ENCODE results near the gene VAV3. TPM values are rescaled to one million over a fixed set of nuclear protein-coding genes. Genes with fewer than 3 reads are reported as not detected.
"Not testable (repeated sequence)": the region's sequence is repeated elsewhere in the genome, so short reads cannot be mapped to it uniquely, and the experiment has no call there.

VAV3 gene
- total and polyA plus RNA-seq, 5 experiments from 2014 or later, result 2.2 to 13.1 (median 2.9) TPM

DNA sequence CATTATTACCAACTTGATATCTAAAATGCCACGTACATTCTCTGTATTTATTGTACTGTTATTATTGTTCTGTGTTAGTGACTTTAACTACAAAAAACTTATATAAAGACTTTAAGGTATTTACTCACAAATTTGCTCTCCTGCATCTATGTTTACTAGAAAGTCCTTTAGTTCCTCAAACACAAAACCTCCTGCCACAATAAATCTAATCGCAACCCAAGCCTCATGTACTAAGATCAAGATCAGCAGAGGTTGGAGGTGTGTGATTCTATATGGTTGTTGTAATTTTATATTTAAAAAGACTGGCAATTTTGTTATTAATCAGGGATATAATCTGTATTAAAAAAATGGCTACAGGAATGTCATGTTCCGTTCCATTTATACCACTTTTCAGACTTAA lies 68.6 kb downstream of the VAV3 start:
- H3K4me1 Mint-ChIP-seq, result peaks cover 13 to 82% (median 46%) of the 10 kb centered on the region in 4 donors
- POLR2A ChIA-PET, result no interaction called here
- peaks cover 0 to 9% (median 0%) of the 10 kb centered on the region in 9 donors for H3K9me3 Mint-ChIP-seq
- ATAC-seq (no peak), DNase-seq (no peak)
- H3K27me3 Mint-ChIP-seq, result no peaks in the 10 kb centered on the region
- peak overlapping the region in 3 of 10 donors; percentile 8 to 50 (median 48) for H3K4me3 Mint-ChIP-seq
- H3K36me3 Mint-ChIP-seq, result peaks cover 0 to 4% (median 0%) of the 10 kb centered on the region in 3 donors
- H3K27ac Mint-ChIP-seq, result peak overlapping the region in 7 of 10 donors; percentile 23 to 92 (median 70)

DNA sequence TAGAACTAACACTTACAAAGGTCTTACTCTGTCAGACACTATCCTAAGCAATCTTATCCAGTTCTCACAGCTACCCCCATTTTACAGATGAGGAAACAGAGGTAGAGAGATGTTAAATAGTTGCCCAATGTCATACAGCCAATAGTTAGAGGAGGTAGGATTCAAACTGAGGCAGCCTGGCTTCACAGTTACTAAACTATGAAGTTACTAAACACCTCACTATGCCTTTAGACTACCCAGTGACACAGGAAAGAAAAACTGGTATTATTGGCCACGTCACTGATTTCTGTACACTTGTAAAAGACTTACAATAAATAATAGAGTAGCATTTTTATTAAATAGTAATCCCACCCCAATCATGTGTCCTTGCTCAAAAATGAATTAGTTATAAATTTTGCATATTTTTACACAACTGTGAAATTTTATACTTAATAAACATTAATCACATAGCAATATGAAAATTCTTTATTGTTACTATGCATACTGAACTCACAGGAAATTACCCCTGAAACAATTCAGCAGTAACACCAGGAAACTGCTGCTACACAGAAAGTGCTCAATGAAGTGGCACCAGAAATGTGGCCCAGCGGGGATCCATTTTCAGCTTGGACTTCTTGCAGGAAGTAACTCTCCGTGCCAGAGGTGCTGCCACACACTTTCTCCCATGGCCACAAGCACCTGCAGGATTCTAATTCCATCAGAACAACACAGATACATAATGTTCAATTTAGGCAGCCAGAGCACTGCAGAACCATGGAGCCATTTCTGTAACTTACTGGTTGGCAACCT lies 69.4 kb downstream of the VAV3 start:
- no peak for ATAC-seq
- Mint-ChIP-seq H3K36me3 (peaks cover 0 to 4% (median 0%) of the 10 kb centered on the region in 3 donors), H3K4me1 (peaks cover 13 to 77% (median 45%) of the 10 kb centered on the region in 4 donors), H3K27ac (peak overlapping the region; percentile 50 to 92 (median 70)), H3K4me3 (peak overlapping the region in 4 of 10 donors; percentile 2 to 63 (median 28)), H3K9me3 (peaks cover 0 to 9% (median 0%) of the 10 kb centered on the region in 9 donors), H3K27me3 (no peaks in the 10 kb centered on the region)
- POLR2A ChIA-PET, result no interaction called here
- DNase-seq, result peak in 1 of 10 donors; percentile 22

DNA sequence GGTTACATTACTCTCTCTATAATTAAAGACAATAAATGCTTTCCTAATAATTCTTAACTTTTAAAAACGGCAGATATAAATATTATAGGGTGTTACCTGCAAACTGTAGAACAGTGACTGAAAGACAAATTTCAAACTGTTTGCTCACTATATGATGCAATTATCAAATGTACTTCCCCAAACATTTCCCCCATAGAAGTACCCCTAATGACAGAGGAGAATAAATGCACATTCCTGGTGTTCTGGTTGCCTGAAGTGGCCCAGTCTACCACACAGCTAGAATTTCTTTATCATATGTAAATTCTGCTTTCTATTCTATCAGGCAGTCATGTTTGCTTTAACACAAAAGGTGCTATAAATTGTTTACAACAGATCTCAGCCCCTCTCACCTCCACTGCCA lies 70.4 kb downstream of the VAV3 start:
- H3K4me1 Mint-ChIP-seq, result peaks cover 8 to 73% (median 35%) of the 10 kb centered on the region in 4 donors

DNA sequence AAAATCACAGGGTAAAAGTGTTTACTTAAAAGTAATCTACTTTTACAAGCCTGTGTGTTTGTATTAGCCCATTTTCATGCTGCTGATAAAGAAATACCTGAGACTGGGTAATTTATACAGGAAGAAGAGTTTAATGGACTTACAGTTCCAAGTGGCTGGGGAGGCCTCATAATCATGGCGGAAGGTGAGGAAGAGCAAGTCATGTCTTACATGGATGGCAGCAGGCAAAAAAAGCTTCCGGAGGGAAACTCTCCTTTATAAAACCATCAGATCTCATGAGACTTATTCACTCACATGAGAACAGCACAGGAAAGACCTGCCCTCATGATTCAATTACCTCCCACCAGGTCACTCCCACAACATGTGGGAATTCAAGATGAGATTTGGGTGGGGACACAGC lies 71.6 kb downstream of the VAV3 start:
- DNase-seq, H3K9me3 Mint-ChIP-seq, ATAC-seq, H3K4me3 Mint-ChIP-seq, H3K36me3 Mint-ChIP-seq, POLR2A ChIA-PET, H3K27me3 Mint-ChIP-seq: not testable (repeated sequence)
- H3K4me1 Mint-ChIP-seq, result peaks cover 5 to 70% (median 29%) of the 10 kb centered on the region in 4 donors
- peak overlapping the region in 1 of 10 donors; percentile 74 for H3K27ac Mint-ChIP-seq

More for the DNA sequence above, 70.4 kb downstream of the VAV3 start:
- H3K4me3 Mint-ChIP-seq, result no peak overlapping the region
- peaks cover 0 to 4% (median 0%) of the 10 kb centered on the region in 3 donors for H3K36me3 Mint-ChIP-seq
- H3K27me3 Mint-ChIP-seq, result no peaks in the 10 kb centered on the region
- peaks cover 0 to 9% (median 0%) of the 10 kb centered on the region in 9 donors for H3K9me3 Mint-ChIP-seq
- DNase-seq (no peak), ATAC-seq (no peak)
- H3K27ac Mint-ChIP-seq, result peak overlapping the region in 6 of 10 donors; percentile 15 to 74 (median 26)
- POLR2A ChIA-PET, result no interaction called here

DNA sequence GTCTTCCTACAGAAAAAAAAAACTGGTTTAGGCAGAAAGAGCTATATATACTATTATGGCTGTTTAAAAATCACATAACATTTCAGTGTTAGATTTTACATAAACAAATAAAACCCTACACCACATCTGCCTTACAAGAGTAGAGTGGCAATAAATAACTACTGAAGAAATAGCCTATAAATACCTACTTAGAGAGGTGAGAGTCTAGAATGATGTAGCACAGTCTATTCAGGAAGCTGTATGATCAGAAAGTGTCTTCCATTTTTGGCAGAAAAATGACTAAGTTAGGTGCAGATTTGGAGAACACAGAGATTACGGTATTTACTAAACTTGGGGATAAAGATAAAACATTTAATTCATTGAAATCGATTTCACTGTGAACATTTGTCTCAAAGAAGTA lies 75.5 kb downstream of the VAV3 start:
- H3K27ac Mint-ChIP-seq, result peak overlapping the region in 1 of 10 donors; percentile 1
- H3K36me3 Mint-ChIP-seq, result peaks cover 0 to 4% (median 0%) of the 10 kb centered on the region in 3 donors
- no peaks in the 10 kb centered on the region for H3K27me3 Mint-ChIP-seq
- ATAC-seq (no peak), DNase-seq (no peak)
- POLR2A ChIA-PET, result no interaction called here
- H3K9me3 Mint-ChIP-seq, result peaks cover 0 to 9% (median 0%) of the 10 kb centered on the region in 9 donors
- H3K4me1 Mint-ChIP-seq, result peaks cover 0 to 51% (median 4%) of the 10 kb centered on the region in 4 donors
- H3K4me3 Mint-ChIP-seq, result no peak overlapping the region

DNA sequence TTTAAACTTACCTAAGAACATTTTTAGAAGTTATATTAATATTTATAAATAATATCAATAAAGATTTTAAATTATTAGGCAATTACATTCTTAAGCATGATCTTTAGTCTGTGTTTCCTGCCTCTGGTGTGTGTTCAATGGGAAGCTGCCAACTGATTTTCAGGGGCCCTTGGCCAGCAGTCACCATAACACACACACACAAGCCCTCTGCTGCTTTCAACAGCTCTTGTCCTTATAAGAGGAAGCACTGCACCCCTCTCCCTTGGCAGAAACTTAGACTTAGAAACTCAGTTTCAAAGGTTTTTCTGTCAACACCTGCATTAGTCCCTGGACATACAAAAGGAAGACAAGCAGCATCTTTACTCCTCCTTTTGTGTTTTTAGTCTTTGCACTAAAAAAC lies 81.4 kb downstream of the VAV3 start:
- POLR2A ChIA-PET, result no interaction called here
- H3K27me3 Mint-ChIP-seq, result no peaks in the 10 kb centered on the region
- DNase-seq (no peak), ATAC-seq (no peak)
- no peaks in the 10 kb centered on the region for H3K9me3 Mint-ChIP-seq
- no peak overlapping the region for H3K27ac Mint-ChIP-seq
- H3K4me1 Mint-ChIP-seq, result peaks cover 5 to 54% (median 13%) of the 10 kb centered on the region in 4 donors
- no peak overlapping the region for H3K4me3 Mint-ChIP-seq
- H3K36me3 Mint-ChIP-seq, result peaks cover 0 to 3% (median 0%) of the 10 kb centered on the region in 3 donors

DNA sequence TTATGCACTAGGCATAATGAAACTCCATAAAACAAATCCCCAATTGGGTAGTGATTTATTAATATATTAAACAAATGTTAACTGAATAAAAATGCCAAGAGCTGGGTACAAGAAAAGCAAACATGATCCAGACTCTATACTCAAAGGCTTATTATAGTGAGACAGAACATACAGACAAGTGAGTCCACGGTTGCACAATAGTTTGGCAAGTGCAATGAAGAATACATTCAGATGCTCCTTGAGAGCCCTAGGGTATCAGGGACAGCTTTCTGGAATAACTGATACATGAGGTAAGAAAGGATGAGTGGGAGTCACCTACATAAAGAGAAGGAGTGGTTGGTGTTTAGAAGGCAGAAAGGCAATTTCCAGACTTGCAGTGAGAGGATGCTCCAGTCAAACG lies 85.1 kb downstream of the VAV3 start:
- POLR2A ChIA-PET, result no interaction called here
- no peak for DNase-seq
- Mint-ChIP-seq H3K9me3 (peaks cover 4 to 23% (median 12%) of the 10 kb centered on the region in 9 donors), H3K4me3 (no peak overlapping the region), H3K4me1 (peaks cover 13 to 67% (median 23%) of the 10 kb centered on the region in 4 donors), H3K27me3 (no peaks in the 10 kb centered on the region), H3K36me3 (peaks cover 0 to 19% (median 10%) of the 10 kb centered on the region in 3 donors), H3K27ac (peak overlapping the region in 1 of 10 donors; percentile 33)
- ATAC-seq, result no peak

DNA sequence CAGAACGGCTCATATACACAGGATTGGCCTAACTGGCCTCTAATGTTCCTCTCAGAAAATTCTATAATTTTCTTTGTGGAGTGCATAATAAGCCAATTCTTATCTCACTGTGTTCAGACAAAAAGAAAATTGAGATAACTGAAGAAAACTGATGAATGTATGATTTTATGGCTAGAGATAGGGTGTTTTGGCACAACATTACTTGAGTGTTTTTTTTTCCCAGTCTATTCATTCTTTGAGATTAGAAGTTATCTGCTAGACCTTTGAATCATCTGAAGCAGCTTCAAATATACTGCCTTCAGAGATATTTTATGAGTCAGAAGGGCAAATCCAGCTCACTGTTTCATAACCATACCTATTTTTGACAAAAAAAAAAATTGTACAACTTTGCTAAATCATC lies 85.6 kb downstream of the VAV3 start:
- ATAC-seq, result no peak
- no peaks in the 10 kb centered on the region for H3K27me3 Mint-ChIP-seq
- no peak overlapping the region for H3K4me3 Mint-ChIP-seq
- DNase-seq, result no peak
- H3K4me1 Mint-ChIP-seq, result peaks cover 13 to 71% (median 24%) of the 10 kb centered on the region in 4 donors
- H3K9me3 Mint-ChIP-seq, result peaks cover 4 to 23% (median 12%) of the 10 kb centered on the region in 9 donors
- POLR2A ChIA-PET, result no interaction called here
- H3K36me3 Mint-ChIP-seq, result peaks cover 0 to 19% (median 10%) of the 10 kb centered on the region in 3 donors
- H3K27ac Mint-ChIP-seq, result no peak overlapping the region

DNA sequence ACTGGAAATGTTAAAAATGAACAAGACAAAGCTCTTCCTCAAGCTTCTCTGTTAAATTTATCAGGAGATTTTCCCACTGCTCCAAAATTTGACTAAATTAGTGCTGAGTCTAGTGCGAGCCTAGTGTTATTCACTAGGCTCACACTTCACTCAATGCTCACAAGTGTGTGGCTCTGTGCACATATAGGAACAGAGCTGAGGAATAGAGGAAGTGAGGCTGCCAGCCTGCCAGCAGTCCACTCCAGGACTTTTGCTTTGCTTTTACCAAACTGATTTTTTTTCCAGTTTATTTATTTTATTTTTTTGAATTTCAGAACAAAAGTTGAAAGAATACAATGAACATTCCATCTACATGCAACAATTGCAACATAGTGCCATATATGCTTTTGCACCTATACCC lies 87.2 kb downstream of the VAV3 start:
- DNase-seq (no peak), ATAC-seq (no peak)
- POLR2A ChIA-PET, result no interaction called here
- Mint-ChIP-seq H3K9me3 (peaks cover 4 to 23% (median 12%) of the 10 kb centered on the region in 9 donors), H3K27ac (no peak overlapping the region), H3K27me3 (no peaks in the 10 kb centered on the region), H3K36me3 (peaks cover 2 to 19% (median 14%) of the 10 kb centered on the region in 3 donors), H3K4me3 (no peak overlapping the region), H3K4me1 (peaks cover 15 to 76% (median 24%) of the 10 kb centered on the region in 4 donors)

DNA sequence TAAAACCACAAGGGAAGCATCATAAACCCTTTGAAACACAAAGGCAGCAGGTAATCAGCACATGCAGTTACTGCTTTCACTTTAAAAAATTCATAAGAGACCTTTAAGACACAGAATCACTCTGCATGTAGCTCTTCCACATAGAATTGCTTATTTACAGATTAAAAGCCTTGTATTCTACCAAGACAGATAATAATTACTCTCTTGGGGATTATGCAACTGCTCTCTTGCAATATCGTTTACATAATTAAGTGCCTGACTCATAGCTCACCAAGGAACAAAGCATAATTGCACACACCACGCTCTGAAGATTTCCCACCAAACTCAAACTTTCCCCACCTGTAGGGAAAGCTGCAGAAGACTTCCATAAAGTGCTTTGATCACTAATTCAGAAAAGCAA lies 87.9 kb downstream of the VAV3 start:
- H3K9me3 Mint-ChIP-seq, result peaks cover 4 to 23% (median 12%) of the 10 kb centered on the region in 9 donors
- ATAC-seq, result no peak
- H3K4me1 Mint-ChIP-seq, result peaks cover 14 to 77% (median 24%) of the 10 kb centered on the region in 4 donors
- no peak overlapping the region for H3K4me3 Mint-ChIP-seq
- H3K27me3 Mint-ChIP-seq, result no peaks in the 10 kb centered on the region
- POLR2A ChIA-PET, result no interaction called here
- H3K36me3 Mint-ChIP-seq, result peaks cover 2 to 19% (median 14%) of the 10 kb centered on the region in 3 donors
- no peak for DNase-seq
- no peak overlapping the region for H3K27ac Mint-ChIP-seq

DNA sequence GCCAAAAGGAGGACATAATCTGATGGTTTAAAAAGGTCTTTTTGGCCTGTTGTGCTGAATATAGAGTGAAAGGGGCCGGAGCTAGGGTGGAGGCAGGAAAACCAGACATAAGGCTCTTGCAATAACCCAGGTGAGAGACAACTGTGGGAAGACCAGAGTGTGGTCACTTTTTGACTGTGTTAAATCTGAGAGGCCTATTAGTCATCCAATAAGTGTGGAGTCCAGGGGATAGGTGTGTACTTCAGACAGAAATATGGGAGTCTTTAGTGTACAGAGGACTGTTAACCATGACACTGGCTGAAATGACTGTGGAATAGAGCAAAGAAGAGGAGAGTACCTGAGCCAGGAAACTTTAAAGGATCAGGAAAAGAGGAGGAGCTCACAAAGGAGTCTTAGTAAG lies 89.3 kb downstream of the VAV3 start:
- peaks cover 2 to 20% (median 11%) of the 10 kb centered on the region in 3 donors for H3K36me3 Mint-ChIP-seq
- H3K4me3 Mint-ChIP-seq, result no peak overlapping the region
- POLR2A ChIA-PET, result no interaction called here
- ATAC-seq (no peak), DNase-seq (no peak)
- no peaks in the 10 kb centered on the region for H3K27me3 Mint-ChIP-seq
- peaks cover 21 to 78% (median 23%) of the 10 kb centered on the region in 4 donors for H3K4me1 Mint-ChIP-seq
- peak overlapping the region in 3 of 10 donors; percentile 1 to 70 (median 46) for H3K27ac Mint-ChIP-seq
- H3K9me3 Mint-ChIP-seq, result peaks cover 4 to 23% (median 12%) of the 10 kb centered on the region in 9 donors

DNA sequence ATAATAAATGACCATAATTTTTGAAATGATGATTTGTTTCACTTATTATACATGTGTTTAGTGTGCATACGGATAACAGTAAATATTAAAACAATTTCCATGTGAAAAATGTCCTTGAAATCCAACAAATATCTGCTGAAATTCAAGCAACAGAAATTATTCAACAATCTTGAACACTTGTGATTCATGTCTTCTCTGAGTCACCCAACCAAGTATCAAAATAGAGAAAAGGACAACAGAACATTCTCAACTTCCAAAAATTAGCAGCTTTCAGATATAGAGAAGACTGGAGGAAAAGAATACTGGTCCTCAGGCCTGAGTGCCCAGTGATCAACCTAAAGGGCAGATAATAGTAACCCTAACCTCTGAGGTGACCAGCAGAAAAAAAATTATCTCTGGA lies 90.8 kb downstream of the VAV3 start:
- Mint-ChIP-seq H3K27ac (peak overlapping the region in 2 of 10 donors; percentile 31 to 42), H3K4me3 (no peak overlapping the region), H3K9me3 (peaks cover 4 to 23% (median 12%) of the 10 kb centered on the region in 9 donors), H3K36me3 (peaks cover 2 to 24% (median 18%) of the 10 kb centered on the region in 3 donors), H3K4me1 (peaks cover 23 to 79% (median 27%) of the 10 kb centered on the region in 4 donors), H3K27me3 (no peaks in the 10 kb centered on the region)
- no peak for DNase-seq
- no peak for ATAC-seq
- POLR2A ChIA-PET, result no interaction called here
